Transverse colon (tissue), 4 donors: ENCODE measurements around the gene CUL1.

ENCODE experiments used
- CTCF ChIP-seq, 5 experiments: fragments of 200-600 bp in 3 of 5; fragments of 450-650 bp in 2 of 5; sonication (generic) in 3 of 5; IDR thresholded peaks; 1 replicate in 2 of 5; 2 replicates in 3 of 5; pipeline ENCODE4 v1.5.1; 2016 to 2017; ENCODE audit warnings: antibody characterized with exemption in 5 of 5, inconsistent platforms in 3 of 5, mild to moderate bottlenecking in 2 of 5, moderate library complexity in 1 of 5
- EP300 ChIP-seq: sonication (generic); formaldehyde crosslinking; IDR thresholded peaks from one replicate; pipeline ENCODE4 v1.6.1; 2017; ENCODE audit warnings: antibody characterized with exemption, low read depth
- POLR2A ChIP-seq: fragments of 450-650 bp; IDR thresholded peaks from one replicate; pipeline ENCODE4 v1.6.1; 2016; ENCODE audit warnings: antibody characterized with exemption, mild to moderate bottlenecking, moderate library complexity
- POLR2AphosphoS5 ChIP-seq, 3 donors: sonication (generic); formaldehyde crosslinking; IDR thresholded peaks; one replicate each; pipeline ENCODE4 v1.6.1; 2016; ENCODE audit warnings: antibody characterized with exemption in 3 of 3

- TF ChIP-seq CTCF (IDR thresholded peaks at IDR 0.05) (no peak), EP300 (no peak), POLR2AphosphoS5 (IDR thresholded peaks at IDR 0.05) (no peak), POLR2A (no peak)
These were observed 84.2 kb downstream of the CUL1 start for GRCh38 chr7:148782757-148783456.
